HG03571 (cell line): ENCODE data around the gene SAXO1.
"Not testable (repeated sequence)": the region's sequence is repeated elsewhere in the genome, so short reads cannot be mapped to it uniquely, and the experiment has no call there.

Experiments used
- ATAC-seq: cut with Tn5 transposase; IDR thresholded peaks from one replicate; pipeline ENCODE4 v1.9.1; 2021; ENCODE audit not compliant: unreplicated experiment

SAXO1 gene

DNA sequence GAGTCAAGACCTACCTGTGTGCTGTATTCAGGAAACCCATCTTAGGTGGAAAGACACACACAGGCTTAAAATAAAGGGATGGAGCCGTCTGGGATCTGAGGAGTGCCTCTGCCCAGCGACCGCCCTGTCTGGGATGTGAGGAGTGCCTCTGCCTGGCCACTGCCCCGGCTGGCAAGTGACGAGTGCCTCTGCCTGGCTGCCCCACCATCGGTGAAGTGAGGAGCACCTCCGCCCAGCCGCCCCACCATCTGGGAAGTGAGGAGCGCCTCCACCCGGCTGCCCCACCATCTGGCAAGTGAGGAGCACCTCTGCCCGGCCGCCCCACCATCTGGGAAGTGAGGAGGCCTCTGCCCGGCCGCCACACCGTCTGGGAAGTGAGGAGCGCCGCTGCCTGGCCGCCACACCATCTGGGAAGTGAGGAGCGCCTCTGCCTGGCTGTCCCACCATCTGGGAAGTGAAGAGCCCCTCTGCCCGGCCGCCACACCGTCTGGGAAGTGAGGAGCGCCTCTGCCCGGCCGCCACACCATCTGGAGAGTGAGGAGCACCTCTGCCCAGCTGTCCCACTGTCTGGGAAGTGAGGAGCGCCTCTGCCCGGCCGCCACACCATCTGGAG, 33.7 kb downstream of the SAXO1 start:
- ATAC-seq: no peak

DNA sequence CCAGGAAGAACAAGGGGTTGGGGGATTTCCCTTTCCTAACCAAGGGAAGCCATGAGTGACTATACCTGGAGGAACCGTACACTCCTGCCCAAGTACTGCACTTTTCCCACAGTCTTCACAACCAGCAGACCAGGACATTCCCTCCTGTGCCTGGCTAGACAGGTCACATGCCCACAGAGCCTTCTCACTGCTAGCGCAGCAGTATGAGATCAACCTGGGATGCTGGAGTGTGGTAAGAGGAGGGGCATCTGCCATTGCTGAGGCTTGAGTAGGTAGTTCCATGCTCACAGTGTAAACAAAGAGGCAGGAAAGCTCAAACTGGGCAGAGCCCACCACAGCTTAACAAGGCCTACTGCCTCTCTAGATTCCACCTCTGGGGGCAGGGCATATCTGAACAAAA, 35.9 kb downstream of the SAXO1 start:
- no peak for ATAC-seq

DNA sequence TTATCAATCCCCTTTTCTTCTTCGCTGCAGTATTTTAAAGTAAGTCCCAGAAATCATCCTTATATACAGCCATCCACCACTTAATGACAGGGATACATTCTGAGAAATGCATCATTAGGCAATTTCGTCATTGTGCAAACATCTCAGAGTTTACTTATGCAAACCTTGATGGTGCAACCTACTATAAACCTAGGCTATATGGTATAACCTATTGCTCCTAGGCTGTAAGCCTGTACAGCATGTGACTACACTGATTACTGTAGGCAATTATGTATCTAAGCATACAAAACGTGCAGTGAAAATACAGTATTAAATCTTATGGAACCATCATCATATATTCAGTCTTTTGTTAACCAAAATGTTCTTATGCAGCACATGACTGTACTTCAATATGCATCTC, 36.8 kb downstream of the SAXO1 start:
- ATAC-seq: no peak

DNA sequence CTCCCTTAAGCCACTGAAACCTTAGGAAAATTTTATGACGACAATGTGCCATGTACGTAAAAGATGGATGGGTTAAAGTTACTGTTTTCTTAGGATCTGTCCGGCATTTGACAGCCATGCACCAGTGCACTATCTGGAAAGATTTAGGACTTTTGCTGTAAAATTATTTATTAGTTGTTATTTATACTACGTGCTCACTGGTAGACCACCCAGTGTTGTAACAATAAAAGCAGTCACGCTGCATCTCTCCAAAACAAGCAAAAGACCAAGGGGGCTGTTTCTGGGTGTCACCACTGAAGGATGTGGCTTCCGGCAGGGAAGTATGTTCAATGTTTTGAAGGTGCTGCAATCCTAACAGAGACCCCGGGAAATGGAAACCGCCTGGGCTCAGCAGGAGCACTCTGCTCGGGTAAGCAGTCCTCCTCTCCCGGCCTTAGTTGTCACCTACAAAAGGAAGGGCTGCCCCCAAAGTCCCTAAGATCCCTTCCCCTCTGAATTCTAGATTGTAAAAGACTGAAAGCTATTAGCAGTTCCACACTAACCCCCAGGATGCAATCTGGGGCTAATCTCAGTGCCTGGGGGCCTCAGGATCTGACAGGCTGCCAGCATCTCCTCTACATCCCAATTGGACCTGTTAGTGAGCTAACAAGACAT, 38.6 kb downstream of the SAXO1 start:
- no peak for ATAC-seq

DNA sequence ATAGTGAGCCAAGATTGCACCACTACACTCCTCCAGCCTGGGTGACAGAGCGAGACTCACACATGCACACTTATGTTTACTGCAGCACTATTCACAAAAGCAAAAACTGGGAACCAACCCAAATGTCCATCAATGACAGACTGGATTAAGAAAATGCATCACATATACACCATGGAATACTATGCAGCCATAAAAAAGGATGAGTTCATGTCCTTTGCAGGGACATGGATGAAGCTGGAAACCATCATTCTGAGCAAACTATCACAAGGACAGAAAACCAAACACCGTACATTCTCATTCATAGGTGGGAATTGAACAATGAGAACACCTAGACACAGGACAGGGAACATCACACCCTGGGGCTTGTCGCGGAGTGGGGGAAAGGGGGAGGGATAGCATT, 41.8 kb downstream of the SAXO1 start:
- not testable (repeated sequence) for ATAC-seq

DNA sequence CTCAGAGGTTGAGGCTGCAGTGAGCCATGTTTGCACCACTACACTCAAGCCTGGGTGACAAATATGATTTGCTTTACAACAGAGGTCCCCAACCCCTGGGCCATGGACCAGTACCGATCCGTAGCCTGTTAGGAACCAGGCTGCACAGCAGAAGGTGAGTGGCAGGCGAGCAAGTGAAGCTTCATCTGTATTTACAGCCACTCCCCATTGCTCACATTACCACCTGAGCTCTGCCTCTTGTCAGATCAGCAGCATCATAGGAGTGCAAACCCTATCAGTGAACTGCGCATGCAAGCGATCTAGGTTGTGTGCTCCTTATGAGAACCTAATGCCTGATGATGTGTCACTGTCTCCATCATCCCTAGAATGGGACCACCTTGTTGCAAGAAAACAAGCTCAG, 42.5 kb downstream of the SAXO1 start:
- no peak for ATAC-seq

DNA sequence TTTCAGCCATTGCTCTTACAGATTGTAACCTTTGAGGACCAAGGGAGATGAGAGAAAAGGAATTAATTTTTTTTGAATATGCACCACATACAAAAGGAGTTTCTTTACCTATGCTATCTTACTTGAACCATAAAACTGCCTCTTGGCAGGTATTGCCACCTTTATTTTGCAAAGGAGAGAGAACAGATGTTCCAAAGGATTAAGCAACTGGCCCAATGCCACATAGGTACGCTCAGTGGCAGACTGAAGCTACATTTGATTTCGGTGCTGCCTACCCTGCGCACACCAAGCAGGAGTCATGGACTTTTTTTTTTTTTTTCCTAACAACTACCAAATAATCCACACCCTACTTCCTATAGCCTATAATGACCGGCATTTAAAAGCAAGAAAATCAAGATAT, 43.1 kb downstream of the SAXO1 start:
- ATAC-seq: no peak

DNA sequence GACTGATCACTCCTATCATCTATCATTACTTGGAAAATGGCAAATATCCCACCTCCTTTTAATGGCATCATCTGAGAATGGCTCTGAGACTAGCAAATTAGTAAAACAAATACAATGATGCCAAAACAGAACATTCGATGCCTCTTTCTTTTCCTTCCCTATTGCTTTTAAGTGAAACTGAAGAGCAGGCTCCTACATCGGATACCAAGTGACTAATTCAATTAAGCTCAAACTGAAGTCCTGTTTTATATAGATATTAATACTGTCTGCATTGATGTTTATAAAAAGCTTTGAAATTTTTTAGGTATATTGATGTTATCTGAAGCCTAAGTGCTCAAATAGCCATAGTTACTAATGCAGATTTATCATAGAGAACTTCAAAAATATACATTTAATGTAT, 43.9 kb downstream of the SAXO1 start:
- no peak for ATAC-seq

DNA sequence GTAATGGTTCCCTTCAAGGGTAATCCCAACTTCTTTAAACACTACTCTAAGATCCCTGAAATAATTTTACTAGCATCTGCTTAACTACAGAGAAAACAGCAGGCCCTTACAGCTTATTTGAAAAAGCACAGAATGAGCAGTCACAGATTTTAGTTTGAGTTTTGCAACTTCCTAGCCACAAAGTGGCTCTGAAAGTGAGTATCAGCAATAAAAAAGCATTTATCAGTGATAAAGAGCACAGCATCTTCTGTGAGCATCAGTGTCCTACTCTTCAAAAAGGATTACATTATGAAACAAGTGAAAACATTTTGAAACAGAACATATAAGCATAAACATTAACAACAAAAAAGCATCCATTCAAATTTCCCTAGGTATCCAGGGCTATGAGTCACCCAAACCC, 45.0 kb downstream of the SAXO1 start:
- no peak for ATAC-seq

DNA sequence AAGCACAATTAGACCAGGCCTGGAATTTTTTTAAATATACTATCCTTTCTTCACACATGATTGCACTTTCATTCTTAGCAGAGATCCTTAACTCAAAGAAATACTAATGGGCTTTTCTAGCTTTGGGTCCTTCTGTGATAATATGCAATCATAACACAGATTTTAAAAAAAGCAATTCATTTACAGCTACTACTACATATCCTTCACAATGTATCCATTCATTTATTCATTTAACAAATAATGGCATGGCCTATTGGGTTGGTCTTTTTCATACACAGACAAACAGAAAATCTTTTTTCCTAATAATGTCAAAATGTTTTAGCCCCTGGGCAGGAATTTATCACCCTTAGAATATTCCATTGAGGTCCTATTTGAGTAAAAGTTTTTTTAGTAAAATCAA, 47.0 kb downstream of the SAXO1 start:
- no peak for ATAC-seq

DNA sequence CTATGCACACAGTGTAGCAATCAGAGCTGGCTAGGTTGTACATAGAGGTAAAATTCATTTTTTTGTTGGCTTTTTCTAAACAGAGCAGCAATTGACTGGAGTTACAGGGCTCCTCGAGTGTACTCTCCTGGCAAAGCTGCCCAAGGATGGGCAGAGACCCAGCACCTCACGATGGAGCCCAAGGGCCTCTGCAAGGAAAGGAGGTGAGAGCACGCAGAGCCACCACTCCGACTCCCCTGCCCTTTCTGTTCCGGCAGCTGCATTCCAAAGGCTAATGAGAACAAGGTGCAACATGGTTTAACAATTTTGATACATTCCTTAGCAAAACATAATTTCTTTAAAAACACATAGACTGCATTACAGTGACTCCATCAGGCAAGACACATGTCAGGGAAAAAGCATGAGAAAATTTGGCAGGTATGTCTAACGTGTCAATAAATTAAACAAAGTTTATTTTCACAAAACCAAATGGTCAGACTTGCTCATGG, 47.5 kb downstream of the SAXO1 start:
- ATAC-seq: no peak

DNA sequence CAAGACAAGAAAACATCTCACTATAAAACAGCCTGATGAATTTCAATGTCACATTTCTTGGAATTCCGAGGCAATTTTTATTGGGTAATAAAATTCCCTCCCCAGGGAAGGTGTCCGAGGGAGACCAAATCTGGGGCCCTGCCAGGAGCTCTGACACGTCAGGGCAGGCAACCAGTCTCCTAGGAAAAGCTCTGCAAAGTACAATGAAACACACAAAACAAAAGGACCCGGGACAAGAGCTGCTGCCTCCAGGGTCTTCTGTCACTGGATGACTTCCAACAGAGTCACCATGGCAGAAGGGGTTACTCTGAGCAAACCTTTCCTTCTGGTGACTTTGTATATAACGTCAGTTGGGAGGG, 50.8 kb downstream of the SAXO1 start:
- ATAC-seq: no peak

DNA sequence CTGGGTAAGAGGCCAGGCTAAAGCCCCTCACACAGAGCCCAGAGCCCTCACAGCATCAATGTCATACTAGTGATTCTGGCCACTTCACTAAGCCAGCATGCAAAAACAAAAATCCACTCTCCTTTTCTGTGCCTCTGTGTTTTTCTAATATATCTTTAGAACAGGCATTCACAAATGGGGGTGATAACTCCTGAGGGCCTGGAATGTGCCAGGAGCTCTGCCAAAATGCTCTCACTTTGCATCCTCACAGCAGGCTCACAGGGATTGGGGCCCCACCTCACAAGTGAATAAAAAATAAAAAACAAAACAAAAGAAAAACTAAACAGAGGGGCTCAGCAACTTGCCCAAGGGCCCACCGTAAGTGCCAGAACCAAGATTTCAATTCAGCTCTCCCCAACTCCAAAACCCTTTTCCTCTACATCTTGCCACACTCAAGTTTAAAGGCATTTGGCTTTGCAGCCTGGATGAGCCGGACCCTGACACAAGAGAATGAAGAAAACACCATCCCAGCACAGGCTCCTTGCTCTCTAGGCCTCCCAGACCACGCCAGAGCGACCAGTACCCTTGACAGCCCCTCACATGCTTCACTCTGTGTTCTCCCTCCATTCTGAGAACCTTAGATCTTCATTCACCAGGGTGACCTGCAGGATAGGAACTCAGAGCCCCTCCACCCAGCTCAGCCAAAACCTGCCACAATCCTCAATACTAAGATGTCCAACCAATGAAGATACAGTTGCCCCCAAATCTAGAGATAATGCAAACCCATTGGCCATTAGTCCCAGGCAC, 51.3 kb downstream of the SAXO1 start:
- ATAC-seq: no peak

DNA sequence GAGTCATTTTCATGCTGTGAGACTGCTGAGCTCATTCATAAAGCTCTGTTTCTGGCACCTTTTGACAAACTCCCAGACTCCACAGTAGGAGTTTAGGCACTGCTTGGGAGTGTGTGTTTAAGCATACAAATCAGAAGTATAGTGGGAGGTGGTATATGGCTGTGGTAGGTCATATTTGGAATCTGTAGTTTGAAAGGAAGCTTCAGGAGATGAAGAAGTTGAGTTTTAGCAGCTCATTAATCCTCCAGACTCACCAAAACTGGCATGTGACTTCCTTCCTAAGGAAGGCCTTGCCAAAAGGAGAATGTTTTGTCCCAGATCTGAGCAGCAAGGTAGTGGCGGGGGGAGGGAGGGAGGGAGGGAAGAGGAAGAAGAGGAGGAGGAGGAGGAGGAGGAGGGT, 52.8 kb downstream of the SAXO1 start:
- no peak for ATAC-seq

DNA sequence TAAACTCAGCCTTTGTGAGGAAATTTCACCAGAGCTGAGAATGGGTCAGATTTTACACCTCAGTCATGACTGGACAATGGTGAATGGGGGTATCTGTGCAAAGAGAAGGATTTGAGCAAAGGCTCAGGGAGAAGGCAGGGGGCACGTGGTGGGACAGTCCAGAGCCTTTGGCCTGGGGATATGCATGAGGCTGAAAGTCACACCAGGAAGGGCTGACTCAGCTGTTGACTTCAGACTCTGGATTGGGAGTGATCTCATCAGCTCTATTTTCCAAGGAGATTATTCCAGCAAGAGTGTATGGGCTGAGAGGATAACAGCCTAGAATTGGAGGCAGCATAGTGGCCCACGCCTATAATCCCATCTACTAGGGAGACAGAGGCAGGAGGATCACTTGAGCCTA, 53.6 kb downstream of the SAXO1 start:
- no peak for ATAC-seq

DNA sequence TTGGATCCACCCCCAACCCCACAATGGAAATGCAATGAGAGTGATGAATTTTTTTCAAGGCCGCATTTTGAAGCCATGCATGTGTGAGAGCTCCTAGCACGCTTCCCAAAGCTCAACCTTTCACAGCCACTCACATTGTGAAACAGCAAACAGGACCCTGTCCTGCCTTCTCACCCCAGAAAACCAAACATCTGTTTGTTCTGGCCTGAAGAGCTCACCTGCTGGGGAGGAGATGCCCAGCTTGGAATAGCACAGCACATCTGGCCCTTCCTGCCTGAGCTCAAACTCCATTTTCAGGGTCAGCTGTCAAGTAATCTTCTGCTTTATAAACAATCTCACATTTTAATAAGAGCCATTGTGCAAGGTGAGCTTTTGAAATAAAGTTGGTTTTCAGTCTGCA, 54.8 kb downstream of the SAXO1 start:
- no peak for ATAC-seq

DNA sequence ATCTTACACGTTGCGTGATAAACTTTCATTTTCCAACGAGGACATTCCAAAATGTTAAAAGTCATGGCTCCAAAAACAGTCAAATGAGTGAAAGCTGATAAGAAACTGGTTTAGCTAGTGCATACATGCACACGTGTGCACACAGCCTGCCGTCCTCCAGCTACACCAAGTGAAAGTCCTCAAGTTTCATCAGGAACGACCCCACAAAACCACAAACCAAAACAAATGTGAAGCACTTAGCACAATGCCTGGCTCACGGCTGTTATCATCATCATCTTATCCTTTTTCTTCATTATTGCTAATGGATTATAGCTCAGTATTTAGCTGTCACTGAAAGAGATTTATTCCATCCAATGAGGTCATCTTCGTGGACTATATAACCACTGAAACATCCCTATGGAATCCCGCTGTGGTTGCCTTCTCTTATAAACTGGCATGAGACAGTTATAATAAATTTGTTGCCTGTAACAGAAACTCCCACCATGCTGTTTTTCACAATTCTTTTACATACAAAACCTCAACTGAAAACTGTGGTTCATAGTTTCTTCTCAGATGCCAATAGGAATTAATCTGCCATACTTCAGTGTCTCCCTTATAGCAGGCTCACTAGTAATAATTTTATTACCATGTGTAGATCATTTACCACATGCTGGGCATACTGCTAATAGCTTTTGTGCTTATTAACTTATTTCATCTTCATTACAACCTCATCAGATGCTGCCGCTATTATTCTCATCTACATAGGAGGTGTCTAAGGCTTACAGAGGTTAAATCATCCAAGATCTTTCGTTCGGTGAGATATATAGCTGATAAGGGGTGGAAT, 56.1 kb downstream of the SAXO1 start:
- no peak for ATAC-seq

DNA sequence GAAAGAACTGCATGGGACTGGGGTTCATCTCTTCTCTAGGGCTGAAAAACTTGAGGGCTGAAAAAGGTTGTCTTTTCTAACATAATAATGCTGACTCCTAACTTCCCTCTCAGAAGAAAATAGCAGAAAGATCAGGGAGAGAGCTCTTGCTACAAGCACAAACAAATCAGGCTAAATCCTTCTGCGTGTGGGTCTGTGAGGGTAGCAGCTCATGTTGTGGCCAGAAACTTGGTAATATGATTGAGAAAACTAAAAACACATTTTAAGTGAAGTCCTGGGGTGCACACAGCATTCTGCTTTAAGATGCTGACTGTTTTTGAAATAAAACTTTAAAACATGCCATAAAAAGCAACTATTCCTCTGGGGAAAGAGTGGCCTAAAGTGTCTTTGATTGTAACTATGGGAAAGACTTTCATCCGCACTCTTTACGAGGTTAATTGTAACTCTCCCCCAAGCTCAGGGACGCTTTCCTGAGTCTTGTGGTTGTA, 56.7 kb downstream of the SAXO1 start:
- no peak for ATAC-seq

DNA sequence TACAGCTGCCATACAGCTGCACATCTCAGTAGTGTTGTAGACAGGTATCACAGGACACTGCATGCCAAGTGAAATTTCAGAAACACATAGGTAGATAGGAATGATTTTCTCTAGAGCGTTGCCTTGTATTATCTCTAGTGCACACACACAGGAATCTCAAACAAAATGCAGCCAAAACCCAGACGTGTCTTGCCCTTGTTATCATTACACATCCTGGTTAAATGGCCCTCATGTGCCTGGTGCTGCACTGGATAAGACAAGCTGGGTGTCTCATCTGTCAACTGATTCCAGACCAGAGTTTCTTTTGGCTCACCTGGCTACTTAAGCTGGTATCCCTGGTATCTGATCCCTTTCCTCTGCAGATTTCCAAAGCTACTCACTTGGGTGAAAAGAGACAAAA, 59.7 kb downstream of the SAXO1 start:
- ATAC-seq: no peak

DNA sequence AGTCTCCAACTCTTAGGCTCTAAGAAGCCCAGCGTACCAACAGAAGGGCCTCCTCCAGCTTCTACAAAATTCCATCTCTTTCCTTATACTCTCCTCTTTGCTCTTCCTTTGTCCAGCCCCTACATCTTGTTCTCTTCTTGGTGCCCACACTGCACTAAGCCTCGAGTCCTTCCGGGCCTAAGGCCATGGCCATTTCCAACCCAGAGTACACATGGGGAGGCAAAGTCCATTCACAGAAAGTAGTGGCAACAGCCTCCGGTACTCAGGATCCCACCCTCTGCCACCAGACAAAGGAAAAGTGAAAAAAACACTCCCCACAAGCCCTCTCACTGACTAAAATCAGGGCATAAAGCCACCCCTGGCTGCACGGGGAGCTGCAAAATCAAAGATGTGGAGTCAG, 60.3 kb downstream of the SAXO1 start:
- ATAC-seq: no peak

DNA sequence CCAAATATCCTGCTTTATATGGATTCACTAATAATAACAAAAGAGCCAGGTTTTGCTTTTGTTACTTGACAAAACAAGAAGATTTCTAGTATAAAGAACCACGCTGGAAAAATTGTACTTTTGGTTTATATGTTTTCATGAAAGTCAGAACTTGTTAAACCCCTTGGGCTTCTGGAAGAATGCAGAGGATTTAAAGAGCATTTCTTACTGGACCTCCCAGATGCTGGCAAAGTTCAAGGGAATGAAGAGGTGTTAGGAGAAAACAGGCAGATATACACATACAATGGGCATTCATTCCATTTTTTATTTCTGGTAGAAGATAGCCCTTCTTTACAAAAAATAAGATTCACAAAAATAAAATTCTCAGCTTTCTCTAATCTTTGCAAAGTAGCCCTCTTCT, 61.1 kb downstream of the SAXO1 start:
- no peak for ATAC-seq
